NCI-H2107 treated with DMSO at 0.1 percent for 48 hours (cell line): Measurements from ENCODE around the gene DACT3.
A peak's percentile ranks its signal among the peaks of the same experiment; 100 is the strongest.
"Not testable (repeated sequence)": the region's sequence is repeated elsewhere in the genome, so short reads cannot be mapped to it uniquely, and the experiment has no call there.

Experiments
- DNase-seq: peaks from one replicate; lab custom pipeline; 2025; ENCODE audit not compliant: unreplicated experiment; lab: John Stamatoyannopoulos, UW

The DACT3 gene

DNA sequence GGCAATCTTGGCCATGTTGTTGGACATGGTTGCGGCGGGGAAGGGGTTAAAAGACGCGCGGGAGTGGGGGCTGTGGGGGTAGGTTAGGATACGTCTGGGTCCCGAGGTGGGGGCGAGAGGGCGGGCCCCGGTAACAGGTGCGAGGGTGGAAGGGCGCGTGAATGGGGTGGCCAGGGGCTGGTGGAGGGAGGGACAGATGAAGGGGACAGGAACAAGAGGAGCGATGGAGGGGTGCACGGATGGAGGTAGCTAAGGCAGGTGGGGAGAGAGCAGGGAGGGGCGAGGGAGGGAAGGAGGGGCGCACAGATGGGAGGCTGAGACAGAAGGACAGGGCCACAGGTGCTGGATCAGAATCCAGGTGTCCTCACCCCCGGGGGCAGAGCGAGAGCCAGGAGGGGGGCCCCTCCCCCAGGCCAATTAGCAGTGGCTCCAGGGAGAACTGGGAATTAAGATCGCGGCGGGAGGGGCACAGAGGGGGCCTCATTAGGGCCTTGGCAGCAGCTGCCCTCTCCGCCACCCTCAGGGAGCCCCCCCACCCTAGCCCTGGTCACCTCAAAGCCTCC is 26.2 kb downstream of the DACT3 start:
- DNase-seq = peak; percentile 8

DNA sequence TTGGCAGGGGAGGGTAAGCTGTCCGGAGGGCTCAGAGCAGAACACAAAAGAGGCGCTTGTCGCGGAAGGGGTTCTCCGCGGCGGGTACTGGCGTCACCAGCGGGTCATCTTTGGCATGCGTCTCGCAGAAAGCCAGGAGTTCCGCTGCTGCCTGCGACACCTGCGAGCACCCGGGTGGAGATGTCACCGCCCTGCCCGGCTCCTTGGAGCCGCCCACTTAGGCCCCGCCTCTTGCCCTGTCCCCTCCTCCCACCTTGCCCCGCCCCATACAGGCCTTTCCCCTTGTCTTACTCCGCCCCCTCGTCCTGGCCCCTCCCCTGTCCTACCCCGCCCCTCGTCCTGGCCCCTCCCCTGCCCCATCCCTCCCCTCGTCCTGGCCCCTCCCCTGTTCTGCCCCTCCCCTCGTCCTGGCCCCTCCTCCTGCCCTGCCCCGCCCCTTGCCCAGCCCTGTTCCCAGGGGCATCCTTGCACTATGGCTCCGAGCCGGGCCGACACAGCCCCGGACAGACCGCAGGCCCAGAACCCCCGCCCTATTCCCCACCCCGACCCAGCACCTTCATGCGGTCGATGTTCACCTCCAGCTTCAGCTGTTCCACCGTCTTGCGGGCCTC is 26.8 kb downstream of the DACT3 start:
- no peak for DNase-seq

DNA sequence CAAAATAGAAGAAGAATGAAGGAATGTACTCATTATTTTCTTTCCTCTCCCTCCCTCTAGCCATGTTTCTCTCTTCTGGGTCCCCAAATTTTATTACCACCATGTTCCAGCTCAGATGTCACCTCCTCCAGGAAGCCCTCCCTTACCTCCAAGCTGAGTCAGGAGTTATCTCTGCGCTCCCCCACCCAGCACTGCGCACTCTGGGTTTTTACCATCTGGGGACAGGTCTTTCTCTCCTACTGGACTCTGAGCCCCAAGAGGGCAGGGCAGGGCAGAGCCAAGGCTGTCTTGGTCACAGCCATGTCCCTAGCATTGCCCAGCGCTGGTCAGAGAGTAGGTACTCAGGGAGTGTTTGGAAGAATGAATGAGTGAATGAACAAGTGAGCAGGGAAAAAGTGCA is 27.9 kb downstream of the DACT3 start:
- no peak for DNase-seq

DNA sequence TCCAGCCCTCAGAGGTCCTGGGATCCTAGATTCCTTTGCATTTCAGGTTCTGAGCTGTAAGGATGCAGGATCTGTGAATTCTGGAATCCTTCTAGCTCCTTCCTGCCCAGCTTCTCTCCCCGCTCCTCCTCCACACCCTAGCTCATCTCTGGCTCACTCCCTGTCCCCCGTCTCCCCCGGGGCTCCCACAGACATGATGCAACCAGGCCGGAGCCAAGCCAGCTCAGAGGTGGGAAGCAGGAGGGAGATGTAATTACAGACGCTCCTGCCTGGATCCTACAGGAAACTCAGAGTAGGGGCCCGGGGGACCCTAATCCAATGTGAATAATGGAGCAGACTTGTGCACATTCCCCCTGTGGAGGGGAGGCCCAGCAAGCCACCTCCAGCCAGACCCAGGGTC is 29.5 kb downstream of the DACT3 start:
- no peak for DNase-seq

DNA sequence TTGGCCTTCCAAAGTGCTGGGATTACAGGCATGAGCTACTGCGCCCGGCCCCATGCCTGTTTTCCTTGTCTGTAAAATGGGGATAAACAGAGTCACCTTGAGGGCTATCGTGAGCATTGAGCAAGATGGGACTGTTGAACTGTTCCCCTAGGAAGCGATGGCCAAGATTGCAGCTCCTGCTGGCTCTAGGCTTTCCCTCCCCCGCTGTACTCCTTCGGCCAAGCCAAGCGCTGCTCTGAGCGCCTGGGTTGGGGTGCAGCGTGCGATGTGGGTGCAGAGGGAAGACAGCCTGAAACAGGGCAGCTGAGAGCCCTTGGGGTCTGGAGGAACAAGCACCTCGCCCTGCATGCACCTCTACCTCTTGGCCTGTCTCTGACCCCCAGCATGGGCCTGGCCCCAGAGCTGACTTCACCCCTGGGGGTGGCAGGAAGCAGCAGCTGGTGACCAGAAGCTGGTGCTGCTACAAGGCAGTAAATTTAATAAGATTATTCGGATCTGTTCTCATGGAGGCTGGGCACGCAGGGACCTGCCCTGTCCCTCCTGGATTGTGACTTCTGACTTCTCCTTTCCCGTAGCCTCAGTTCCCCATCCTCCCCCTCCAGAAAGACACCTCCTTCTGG is 30.3 kb downstream of the DACT3 start:
- DNase-seq = no peak

DNA sequence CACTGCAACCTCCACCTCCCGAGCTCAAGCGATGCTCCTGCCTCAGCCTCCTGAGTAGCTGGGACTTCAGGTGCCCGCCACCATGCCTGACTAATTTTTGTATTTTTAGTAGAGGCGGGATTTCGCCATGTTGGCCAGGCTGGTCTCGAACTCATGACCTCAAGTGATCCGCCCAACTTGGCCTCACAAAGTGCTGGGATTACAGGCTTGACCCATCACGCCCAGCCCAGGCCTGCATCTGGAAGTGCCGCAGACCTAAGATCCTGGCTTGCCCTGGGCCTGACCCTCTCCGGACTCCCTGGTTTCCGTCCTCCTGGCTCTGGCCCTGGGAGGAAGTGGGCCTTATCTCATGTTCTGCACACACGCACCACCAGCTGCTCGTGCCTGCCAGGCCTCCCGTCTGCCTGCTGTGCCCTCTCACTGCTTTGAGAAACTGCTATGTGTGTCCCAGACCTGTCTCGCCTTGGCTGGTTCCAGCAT is 31.4 kb downstream of the DACT3 start:
- no peak for DNase-seq

DNA sequence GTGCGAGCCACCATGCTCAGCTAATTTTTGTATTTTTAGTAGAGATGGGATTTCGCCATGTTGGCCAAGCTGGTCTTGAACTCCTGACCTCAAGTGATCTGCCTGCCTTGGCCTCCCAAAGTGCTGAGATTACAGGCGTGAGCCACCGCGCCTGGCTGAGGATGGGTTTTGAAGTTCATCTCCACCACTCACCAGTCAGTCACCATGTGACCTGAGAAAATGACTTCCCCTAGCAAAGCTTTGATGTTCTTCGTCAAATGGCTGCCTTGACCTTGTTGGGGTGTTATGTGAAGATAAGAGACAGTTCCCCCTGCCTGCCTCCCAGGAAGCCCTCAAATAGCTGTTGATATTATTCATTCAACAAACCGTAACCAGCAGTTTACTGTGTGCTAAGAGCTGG is 32.0 kb downstream of the DACT3 start:
- not testable (repeated sequence) for DNase-seq

DNA sequence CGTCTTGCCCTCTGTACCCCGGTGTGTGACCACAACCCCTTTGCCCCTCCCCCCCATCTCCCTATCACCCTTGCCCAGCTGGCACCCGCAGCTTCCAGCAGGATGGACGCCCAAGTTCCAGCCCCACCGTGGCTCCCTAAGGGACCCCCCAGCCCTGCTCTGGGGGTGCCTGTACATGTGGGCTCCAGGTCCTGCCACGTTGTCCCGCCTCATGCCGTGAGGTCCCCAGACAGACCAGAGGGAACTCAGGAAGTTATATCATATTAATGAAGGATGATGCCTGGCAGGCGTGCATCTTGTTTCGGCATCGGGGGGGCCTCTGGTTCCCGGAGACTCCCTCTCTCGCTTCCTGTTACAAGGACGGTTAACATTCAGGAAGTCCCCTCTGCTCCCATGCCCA is 34.5 kb downstream of the DACT3 start:
- DNase-seq = no peak

DNA sequence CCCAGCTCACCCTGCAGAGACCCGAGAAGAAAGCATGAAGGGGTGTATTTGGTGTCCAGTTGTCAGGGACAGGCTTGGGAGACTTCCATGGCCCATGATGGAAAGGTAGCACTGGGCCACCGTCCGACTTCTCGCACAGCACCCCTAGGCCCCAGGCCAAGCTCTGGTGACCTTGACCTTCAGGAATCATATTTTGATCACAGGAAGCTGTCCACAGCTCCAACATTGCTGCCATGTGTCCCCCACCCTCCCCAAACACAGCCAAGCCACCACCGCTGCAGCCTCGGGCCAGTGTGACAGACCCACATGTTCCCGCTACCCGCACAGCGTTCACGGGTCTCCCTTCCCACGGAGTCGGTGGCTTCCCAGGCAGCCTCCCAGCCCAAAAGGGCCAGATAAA is 35.3 kb downstream of the DACT3 start:
- DNase-seq = no peak

DNA sequence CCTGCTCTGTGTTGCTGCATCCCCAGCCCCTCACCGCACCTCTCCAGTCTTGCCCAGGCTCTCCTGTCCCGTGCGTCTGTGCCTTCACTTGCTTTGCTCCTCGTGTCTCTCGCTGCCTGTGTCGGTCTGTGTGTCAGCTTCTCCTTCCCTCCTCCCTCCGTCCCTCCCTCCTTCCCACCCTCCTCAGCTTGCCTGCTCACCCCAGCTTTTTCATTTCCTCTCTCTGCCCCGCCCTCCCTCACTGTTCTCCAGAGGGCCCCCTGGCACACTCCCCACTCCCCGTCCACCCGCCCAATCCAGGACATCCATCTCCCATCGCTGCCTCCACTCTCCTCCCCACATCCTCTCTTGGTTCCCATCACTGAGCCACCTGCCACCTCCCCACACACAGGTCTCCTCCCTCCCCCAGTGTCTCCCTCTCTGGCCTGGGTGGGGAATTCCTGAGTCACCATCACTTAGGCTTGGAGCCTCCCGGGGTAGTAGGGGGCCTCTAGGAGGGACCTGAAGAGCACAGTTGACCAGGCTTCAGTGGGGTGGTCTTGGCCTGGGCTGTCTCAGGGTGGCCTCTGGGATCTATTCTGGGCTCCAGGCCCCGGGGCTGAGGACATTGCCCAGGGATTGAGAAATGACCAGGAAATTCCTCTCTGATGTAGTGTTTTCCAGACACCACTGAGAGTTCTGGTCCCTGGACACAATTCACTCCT is 35.9 kb downstream of the DACT3 start, which contains the start of gene PTGIR:
PTGIR (minus strand) TSS at position 132 of the 704 bp plus-strand sequence. CDS start 864 bp downstream, outside the sequence.
- DNase-seq = no peak

DNA sequence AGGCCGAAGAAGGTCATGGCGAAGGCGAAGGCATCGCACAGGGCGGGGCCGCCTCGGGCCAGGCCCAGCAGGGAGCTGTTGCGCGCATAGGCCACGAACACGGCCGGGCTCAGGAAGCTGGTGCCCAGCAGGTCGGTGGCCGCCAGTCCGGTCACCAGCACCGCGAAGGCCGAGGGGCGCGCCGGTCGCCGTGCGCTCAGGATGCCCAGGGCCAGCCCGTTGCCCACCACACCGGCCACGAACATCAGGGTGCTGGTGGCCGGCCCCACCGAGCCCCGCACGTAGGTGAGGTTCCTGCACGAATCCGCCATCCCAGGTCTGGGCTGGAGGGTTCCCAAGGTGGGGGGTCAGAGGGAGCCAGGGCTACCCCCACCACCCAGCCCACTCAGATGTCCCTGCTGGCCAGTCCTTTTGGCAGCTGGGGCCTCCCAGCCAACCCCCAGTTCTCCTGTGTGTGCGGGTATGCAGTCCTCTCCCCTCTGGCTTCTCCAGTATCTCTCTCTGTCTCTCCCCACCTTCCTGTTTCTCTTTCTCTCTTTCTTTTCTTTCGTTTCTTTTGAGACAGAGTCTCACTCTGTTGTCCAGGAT is 37.0 kb downstream of the DACT3 start:
- DNase-seq = no peak

DNA sequence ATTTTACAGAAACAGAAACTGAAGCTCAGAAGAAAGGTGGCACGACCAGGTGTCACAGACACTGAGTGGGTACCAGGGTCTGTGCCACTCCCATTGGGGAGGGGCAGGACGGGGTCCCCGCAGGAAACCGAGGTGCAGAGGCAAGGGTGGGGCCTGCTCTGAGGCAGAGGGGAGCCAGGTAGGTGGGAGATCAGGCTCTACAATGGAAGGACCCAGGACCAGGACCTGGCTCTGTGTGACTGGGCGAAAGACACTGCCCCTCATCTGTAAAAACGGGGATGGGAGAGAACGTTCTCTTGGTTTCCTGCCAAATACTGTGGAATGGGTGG is 38.9 kb downstream of the DACT3 start:
- no peak for DNase-seq

DNA sequence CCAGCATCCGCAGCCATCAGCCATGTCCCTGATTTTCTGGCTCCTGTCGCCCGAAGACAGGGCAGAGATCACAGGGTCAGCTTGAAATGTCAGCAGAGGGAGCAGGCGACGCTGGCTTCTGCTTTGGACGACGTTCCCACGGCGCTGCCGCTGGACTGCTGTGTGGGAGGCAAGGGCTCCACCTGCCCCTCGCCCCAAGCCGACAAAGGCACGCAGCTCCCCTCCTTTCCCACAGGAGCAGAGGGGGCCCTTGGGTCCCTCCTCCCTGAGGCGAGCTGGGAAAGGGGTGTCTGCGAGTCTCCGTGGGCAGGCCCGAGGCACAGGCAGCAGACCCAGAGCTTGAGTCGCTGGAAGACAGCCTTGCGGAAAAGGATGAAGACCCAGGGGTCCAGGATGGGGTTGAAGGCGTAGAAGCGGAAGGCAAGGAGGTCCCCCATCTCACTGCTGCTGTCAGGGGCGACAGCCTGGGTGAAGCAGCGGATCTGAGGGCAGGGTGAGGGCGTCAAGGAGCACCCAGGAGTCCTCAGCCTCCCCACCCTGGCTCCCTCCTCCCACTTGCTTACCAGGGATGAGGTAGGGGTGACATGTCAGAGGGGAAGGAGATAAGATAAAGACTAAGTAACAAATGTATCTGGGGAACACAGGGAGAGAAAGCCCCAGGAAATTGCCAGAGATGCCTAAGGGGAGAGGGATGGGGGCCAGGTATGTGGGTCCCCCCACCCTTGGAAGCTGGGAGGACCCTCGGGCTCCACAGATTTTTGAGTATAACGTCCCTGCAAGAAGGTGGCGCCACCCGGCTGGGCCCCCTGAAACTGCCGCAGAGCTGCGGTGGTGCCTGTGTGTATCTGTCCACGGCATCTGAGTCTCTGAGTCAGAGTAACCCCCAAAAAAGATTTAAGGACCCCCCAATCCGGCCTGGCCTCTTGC is 39.5 kb downstream of the DACT3 start:
- no peak for DNase-seq

DNA sequence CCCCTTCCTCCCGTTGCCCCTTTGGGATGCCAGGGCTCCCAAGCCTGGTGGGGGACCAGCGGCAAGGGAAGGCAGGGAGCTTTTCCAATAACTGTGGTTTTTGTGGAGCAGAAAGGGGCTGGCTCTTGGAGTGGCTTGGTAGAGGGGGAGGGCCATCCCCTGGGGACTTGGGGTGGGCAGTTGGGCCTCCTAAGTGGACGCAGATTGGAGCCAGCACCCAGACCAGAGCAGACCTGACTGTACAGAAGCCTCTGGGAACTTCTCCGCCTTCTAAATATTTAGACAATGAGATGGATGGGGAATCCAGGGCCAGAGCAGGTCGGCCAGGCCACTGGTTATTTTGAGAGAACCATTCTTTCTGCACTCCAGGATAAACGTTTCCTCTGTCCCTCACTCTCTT is 40.3 kb downstream of the DACT3 start:
- DNase-seq = no peak

DNA sequence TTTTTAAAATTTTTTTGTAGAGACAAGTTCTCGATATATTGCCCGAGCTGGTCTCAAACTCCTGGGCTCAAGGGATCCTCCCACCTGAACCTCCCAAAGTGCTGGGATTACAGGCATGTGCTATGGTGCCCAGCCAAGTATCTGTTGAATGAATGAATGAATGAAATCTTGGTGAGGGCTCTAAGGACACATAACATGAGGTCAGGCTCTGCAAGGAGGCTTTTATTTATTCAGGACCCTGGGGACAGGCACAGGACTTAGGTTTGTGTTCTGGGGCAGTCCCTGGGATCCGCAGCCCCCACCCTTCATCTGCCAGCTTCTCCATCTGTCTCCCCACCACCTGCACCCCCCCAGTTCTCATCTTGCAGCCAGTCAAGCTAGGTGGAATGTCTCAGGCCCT is 40.7 kb downstream of the DACT3 start:
- no peak for DNase-seq

DNA sequence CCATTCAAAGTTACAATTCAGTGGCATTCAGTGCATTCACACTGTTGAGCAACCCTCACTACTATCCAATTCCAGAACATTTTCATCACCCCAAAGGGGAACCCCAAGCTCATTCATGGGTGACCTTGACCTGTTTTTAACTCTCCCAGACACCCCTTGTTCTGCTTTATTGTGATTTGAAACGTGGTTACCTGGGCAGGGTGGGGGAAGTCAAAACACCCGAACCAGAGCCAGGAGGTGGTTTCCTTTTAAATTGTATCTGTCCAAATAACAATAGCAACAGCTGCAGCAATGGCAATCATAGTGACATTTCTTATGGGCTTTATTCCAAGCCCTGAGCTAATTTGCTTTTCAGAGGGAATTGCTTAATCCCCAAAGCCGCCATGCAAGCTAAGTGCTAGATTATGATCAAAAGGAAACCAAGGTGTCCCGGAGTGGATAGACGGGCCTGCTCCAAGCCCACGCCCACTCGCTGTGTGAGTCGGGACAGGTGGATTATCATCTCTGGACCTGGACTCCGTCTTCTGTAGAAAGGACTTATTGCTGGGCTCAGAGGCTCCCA is 42.2 kb downstream of the DACT3 start:
- DNase-seq = peak; percentile 21

DNA sequence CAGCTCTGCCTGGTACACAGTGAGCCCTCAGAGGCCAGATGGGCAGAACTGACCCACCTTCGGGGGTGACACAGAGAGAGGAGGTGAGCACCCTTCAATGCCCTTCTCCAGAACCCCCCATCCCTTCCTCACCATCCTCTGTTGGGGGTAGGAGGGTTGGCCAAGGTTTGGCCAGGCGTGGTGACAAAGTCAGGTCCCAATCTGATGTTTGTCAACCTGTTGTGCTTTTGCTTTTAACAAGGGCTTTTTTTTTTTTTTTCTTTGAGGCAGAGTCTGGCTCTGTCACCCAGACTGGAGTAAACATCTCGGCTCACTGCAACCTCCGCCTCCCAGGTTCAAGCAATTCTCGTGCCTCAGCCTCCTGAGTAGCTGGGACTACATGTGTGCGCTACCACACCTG is 43.4 kb downstream of the DACT3 start:
- DNase-seq = no peak

DNA sequence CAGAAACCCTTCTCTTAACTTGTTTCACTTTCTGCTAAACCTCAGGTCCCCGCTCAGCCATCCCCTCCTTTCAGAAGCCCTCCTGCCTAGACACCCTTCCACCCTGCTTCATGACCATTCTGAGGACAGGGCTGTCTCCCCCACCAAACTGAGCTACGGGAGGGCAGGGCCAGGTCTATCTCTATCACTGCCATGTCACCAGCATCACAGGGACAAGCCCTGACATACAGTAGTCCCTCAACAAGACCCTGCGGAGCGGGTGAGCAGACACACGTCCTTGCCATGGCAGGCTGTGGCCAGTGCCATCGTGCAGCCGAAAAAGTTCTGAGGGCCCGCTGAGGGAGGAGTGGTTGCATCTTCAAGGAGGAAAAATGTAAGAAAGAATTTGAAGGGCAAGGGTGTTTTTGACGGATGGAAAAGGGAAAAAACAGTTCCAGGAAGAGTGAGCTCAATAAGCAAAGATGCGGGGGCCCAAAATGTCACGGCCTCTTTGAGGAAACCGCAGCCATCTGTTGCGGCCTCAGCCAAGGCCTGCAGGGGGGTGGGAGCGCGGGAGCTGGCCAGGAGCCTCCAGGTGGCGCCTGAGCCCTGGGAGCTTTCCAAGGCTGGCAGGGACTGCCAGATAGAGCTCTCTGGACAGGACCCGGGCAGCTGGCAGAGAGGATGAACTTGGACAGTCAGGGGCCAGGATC is 44.2 kb downstream of the DACT3 start:
- DNase-seq = peak; percentile 11

DNA sequence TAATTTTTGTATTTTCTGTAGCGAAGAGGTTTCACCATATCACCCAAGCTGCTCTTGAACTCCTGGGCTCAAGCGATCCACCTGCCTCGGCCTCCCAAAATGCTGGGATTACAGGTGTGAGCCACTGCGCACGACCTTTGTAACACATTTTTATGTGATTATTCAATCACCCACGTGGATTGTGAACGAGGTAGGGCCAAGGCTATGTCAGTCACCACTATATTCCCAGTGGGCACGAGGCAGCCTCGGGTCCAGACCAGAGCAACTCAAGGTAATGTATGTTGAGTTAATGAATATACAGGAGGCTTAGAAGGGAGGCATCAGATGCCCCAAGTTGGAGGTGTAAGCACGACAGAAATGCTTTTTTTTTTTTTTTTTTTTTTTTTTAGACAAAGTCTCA is 45.0 kb downstream of the DACT3 start:
- no peak for DNase-seq
